Activated gamma-delta T cell treated with anti-CD3 and anti-CD28 coated beads, Interleukin-2, amount 50 U/mL, for 16 hours (primary cell): Measurements from ENCODE around the gene C1orf141.
A peak's percentile ranks its signal among the peaks of the same experiment; 100 is the strongest.
"Not testable (repeated sequence)": the region's sequence is repeated elsewhere in the genome, so short reads cannot be mapped to it uniquely, and the experiment has no call there.

Experiments used
- DNase-seq: peaks from one replicate; pipeline ENCODE4 v3.0.0-alpha.2; 2020; ENCODE audit warnings: low read depth

C1orf141 gene

GRCh38 chr1:67085326-67085725 lies 49.4 kb downstream of the C1orf141 start:
- DNase-seq = no peak

DNA sequence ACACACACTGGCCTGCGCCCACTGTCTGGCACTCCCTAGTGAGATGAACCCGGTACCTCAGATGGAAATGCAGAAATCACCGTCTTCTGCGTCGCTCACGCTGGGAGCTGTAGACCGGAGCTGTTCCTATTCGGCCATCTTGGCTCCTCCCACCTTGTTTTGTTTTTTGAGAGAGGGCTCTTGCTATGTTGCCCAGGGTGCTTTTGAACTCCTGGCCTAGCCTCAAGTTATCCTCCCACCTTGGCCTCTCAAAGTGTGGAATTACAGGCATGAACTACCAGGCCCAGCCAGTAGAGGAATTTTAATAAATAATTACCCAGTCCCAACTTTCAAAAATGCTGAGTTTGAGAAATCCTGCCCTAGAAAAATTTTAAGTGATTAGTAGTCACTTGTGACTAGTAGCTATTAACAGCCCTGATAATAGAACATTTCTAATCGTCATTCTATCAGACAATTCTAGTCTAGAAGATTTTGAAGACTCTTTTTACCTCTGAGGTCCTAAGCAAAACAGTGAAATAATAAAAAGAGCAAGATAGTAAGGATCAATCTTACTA lies 49.9 kb downstream of the C1orf141 start:
- DNase-seq = no peak

DNA sequence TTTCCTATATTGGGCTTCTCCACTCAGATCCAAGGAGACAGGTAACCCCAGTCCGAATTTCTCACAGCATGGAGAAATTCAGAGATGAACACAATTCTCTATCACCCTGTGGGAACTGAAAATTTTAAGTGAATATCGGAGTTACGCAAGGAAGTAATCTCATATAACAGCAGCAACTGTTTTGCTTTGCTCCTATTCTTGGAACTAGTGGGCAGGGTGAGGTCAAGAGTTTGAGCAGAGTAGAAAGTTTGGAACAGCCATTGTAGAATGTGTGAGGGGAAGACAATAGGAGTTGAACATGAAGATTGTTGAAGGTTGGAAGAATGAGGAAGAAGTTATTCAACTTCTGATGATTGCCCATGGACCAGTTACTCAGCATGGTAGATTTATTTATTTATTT lies 56.5 kb downstream of the C1orf141 start:
- DNase-seq = no peak

GRCh38 chr1:67077593-67077992 lies 57.2 kb downstream of the C1orf141 start:
- DNase-seq = no peak

GRCh38 chr1:67072749-67073148 lies 62.0 kb downstream of the C1orf141 start:
- no peak for DNase-seq

GRCh38 chr1:67067655-67068054 lies 67.1 kb downstream of the C1orf141 start:
- not testable (repeated sequence) for DNase-seq

GRCh38 chr1:67062412-67062811 lies 72.4 kb downstream of the C1orf141 start:
- no peak for DNase-seq

DNA sequence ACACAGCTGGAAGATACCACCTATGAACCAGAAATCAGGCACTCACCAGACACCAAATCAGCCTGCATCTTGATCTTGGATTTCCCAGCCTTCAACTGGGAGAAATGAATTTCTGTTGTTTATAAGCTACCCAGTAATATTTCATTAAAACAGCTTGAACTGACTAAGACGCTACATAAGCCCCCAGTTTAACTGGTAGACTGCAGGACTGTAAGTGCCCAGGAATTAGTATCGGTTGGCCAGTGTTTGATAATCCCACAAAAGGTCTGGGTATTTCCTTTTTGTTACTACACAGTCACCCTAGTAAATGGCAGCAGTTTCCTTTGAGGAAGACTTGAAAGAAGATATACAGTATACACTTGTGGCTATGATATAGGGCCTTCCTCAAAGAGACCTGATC lies 73.5 kb downstream of the C1orf141 start:
- DNase-seq = no peak

DNA sequence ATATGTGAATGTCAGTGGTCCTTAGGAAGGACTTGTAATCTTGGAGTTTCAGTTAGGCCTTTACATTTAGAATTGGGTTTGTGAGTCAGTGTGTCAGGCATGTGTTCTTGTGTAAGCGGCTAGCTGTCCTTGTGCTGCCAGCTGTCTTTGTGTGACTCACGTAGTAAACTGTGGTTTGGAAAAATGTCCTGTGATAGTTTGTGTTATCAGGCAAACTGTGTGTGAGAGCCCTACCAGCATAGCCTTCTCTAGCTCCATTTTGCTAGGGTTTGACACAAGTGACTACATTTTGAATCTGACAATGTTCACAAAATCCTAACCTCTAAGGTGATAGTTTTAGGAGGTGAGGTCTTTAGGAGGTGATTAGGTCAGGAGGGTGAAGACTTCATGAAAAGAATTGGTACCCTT lies 74.0 kb downstream of the C1orf141 start:
- DNase-seq = no peak

- no peak for DNase-seq
These were observed 75.4 kb downstream of the C1orf141 start for GRCh38 chr1:67059346-67059745.

DNA sequence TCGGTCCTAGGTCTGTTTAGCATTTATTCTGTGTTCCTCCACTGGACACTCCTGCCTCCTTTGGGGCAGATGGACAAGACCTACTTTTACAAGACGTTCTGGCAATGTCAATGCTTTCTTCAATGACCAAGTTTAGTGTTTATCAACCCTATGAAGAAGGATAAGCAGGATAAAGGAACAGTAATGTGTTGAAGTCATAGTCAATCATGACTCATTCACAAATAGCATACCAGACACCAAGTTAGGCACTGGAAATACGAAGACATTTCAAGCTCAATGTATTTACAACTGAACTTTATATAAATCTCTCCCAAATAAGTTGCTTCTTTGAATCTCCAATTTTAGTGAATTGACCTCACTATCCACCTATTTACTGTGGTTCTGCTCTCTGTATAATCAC lies 76.0 kb downstream of the C1orf141 start:
- no peak for DNase-seq

DNA sequence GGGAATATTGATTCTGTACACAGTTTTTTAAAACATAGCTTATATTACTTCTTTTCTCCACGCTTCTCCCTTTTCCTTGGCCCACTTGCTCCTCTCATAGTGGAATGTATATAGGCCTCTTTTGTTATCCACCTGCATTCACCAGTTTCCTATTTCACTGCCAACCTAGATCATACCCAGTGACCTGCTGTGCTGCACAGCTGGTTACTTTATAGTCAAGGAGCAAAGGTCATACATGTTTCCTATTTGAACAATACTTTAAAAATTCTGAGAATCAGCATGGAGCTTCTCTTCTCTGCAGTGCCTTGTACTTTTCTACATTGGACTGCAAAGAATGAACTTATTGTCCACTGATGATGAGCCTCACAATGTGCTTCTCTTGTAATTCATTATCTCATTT lies 76.5 kb downstream of the C1orf141 start:
- no peak for DNase-seq

GRCh38 chr1:67053785-67054772 lies 80.7 kb downstream of the C1orf141 start, which contains the start of gene SLC35D1:
Gene SLC35D1, minus strand, starts transcription at chr1:67054148. Its CDS starts 135 bp downstream, at chr1:67054013.
- peak; percentile 68 for DNase-seq

DNA sequence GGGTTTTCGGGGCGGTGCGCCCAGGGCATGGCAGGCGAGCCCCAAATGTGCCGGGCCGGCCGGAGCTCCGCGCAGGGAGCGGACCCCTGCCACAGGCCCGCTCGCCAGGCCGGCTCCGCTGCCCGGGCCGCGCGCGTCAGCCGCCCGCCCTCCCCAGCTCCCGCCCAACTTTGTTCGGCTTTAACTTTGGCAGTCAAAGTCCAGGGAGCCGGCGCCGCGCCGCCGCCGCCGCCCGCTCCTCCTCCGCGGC lies 81.3 kb downstream of the C1orf141 start:
- DNase-seq = no peak

DNA sequence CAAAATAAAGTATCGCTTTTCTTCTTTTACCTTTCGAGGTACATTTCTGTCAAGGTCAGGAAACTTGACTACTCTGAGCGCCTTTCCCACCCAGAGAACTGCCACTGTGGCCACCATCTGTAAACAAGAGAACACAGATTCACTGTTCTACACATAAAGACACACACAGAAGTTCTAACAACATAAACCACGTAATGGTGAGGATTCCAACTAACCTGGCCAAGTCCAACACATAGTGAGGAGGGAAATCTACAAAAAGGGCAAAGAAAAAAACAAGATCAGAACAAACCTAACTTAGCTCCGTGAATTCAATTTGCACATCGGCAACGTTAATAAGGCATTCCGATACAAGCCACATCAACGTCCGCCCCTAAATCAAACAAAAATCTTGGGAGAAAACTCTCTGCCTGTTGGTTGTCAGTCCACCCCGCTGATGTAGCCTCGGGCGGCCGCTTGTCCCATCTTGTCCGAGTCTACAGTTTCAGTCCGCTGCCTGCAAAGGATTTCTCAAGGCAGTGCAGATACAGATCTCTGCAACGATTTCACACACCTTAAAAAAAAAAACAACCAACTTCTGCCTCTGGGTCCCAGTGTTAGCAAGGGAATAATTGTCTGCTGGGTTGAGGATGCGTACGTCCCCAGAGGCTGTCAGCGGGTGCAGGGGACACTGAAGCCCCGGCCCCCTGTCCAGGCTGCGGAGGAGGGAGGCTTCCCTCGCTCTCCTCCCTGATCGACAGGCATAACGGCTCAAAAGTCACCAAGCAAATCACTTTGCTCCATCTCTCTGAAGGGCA lies 81.8 kb downstream of the C1orf141 start:
- DNase-seq = peak; percentile 14

- DNase-seq = no peak
These were observed 83.6 kb downstream of the C1orf141 start for GRCh38 chr1:67051196-67051595.

DNA sequence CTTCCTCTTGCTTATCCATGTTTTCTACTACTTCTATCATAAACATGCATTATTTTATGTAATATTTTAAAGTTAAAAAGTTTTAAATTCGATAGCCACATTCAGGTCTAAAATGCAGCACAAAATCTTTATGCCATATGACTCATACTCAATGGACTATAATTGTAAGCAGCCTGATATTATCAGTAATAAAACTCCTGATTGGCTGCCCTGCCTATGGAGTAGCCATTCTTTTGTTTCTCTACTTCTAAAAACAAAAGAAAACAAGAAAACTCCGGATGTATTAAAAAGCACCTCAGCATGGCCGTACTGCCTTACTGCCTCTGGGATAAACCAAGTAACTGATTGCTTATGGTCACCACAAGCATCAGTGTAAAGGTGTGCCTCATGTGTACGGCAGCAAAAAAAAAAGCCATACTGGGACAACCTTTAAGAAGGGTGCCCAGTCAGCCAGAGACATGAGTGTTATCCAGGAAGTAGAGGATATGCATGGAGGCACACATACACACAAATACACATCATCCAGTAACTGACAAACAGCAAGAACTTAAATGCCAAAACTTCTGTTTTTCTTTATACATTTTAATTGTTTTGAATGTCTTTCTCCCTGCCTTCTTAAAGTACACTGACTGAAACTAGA lies 90.0 kb downstream of the C1orf141 start:
- no peak for DNase-seq

GRCh38 chr1:67043366-67043765 lies 91.4 kb downstream of the C1orf141 start:
- no peak for DNase-seq
